HFF-Myc (cell line): ENCODE data around the gene DMWD.

Experiments
- DNase-seq: peaks from one replicate; pipeline ENCODE4 v3.0.0-alpha.2; 2011; ENCODE audit warnings: low read depth; ENCODE audit errors: extremely low read depth
- H3K4me3 ChIP-seq: replicated peaks from 2 replicates; pipeline ENCODE4 v1.5.1; 2011; ENCODE audit warnings: low read depth, mild to moderate bottlenecking, control low read depth, low read length
- TF ChIP-seq, protein P1 (sequence below): IDR thresholded peaks from 2 replicates; pipeline ENCODE4 v1.5.1; 2012; ENCODE audit warnings: mild to moderate bottlenecking, low read depth, low read length, control low read depth; ENCODE audit errors: missing control alignments

DMWD gene

DNA sequence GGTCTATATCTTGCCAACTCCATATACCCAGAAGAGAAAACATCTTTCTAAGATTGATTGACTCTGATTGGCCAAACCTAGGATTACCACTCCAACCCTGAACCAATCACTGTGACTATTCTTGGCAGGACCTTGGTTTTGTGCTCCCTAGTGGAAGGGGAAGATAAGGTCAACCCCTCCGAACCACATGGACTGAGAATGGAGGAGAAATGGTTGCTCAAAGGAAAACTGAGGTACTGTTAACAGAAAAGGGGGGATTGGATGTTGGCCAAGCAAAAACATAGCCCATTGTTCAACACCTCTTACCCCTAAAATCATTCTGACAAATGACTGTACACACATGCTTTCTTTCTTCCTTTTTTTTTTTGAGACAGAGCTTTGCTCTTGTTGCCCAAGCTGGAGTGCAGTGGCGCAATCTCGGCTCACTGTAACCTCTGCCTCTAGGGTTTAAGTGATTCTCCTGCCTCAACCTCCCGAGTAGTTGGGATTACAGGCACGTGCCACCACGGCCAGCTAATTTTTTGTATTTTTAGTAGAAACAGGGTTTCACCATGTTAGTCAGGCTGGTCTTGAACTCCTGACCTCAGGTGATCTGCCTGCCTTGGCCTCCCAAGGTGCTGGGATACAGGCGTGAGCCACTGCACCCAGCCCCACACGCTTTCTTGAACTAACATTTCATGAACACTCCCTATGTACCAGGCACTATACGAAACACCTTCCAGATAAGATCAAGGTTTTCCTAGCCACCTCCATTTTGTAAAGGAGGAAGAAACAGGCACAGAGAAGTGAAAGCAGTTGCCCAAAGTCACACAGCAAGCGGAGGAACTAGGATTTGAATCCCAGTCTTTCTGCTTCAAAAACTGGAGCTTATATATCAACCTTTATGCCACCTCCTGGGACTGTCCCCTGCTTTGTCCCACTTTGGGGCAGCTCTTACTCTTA, 52.9 kb downstream of the DMWD start:
- TF ChIP-seq, protein P1, sequence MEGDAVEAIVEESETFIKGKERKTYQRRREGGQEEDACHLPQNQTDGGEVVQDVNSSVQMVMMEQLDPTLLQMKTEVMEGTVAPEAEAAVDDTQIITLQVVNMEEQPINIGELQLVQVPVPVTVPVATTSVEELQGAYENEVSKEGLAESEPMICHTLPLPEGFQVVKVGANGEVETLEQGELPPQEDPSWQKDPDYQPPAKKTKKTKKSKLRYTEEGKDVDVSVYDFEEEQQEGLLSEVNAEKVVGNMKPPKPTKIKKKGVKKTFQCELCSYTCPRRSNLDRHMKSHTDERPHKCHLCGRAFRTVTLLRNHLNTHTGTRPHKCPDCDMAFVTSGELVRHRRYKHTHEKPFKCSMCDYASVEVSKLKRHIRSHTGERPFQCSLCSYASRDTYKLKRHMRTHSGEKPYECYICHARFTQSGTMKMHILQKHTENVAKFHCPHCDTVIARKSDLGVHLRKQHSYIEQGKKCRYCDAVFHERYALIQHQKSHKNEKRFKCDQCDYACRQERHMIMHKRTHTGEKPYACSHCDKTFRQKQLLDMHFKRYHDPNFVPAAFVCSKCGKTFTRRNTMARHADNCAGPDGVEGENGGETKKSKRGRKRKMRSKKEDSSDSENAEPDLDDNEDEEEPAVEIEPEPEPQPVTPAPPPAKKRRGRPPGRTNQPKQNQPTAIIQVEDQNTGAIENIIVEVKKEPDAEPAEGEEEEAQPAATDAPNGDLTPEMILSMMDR, result no peak
- no peak overlapping the region for H3K4me3 ChIP-seq
- no peak for DNase-seq

DNA sequence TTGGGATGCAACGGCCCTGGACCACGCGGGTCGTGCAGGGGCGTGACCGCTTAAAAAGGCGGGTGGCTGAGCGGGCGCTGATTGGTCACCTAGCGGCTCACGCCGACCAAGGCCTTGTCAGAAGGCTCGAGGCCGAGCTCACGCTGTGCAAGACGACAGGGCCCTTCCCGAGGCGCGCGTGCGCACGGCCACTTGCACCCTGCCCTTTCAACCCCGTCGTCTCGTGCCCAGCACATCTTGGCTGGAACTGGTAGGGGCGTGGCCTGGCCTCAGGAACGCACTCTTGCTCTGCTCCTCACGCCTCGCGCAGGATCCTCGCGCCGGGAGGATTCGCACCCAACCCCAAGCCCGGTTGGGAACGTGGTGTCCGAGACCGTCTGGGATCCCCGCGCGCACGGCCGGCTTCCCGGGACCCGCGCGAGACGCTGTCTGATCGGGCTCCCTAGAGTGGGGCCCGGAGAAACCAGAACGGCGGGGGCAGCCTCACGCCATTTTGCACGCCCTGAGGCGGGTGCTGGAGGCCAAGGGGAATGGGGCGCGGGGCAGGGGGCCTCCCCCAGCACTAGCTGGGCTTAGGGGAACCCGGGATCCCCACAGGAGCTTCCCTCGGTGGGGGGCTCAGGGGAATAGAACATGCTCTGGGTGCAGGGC, 59.4 kb downstream of the DMWD start, which contains the start of gene MEIOSIN:
Gene MEIOSIN (plus strand): TSS at position 280 of the 651 bp plus-strand sequence. CDS start 1,938 bp downstream, outside the sequence.
- DNase-seq, result no peak
- no peak within 1 kb of the TSS for H3K4me3 ChIP-seq
- TF ChIP-seq, protein P1, result no peak
